Loucy (cell line): ENCODE results near the gene ITGB3.
"Not testable (repeated sequence)": the region's sequence is repeated elsewhere in the genome, so short reads cannot be mapped to it uniquely, and the experiment has no call there.

ENCODE experiments used
- H2AFZ ChIP-seq: fragments of 200-600 bp; sonication (generic); 2 replicates; pipeline ENCODE4 v1.6.0; 2016; ENCODE audit warnings: antibody characterized with exemption, mild to moderate bottlenecking, low read length, moderate library complexity
- H3F3A ChIP-seq: fragments of 200-600 bp; 2 replicates; pipeline ENCODE4 v1.6.0; 2016; ENCODE audit warnings: antibody characterized with exemption, low read depth, mild to moderate bottlenecking
- H3K27me3 ChIP-seq: fragments of 200-600 bp; sonication (generic); 2 replicates; pipeline ENCODE4 v1.6.1; 2014; ENCODE audit warnings: low read length, mild to moderate bottlenecking; ENCODE audit not compliant: insufficient read depth, poor library complexity, severe bottlenecking
- H3K36me3 ChIP-seq: fragments of 200-600 bp; sonication (generic); 2 replicates; pipeline ENCODE4 v1.6.1; 2016; ENCODE audit warnings: low read length; ENCODE audit not compliant: insufficient read depth
- H3K4me1 ChIP-seq: fragments of 200-600 bp; sonication (generic); 2 replicates; pipeline ENCODE4 v1.5.1; 2014; ENCODE audit warnings: low read length, mild to moderate bottlenecking; ENCODE audit not compliant: insufficient read depth, poor library complexity, severe bottlenecking
- H3K4me2 ChIP-seq: fragments of 200-600 bp; sonication (generic); 2 replicates; pipeline ENCODE4 v1.6.0; 2014; ENCODE audit warnings: antibody characterized with exemption, low read length, low read depth, mild to moderate bottlenecking; ENCODE audit not compliant: poor library complexity, severe bottlenecking
- H3K4me3 ChIP-seq: fragments of 200-600 bp; sonication (generic); 2 replicates; pipeline ENCODE4 v1.5.1; 2014; ENCODE audit warnings: low read length, mild to moderate bottlenecking, mixed read lengths; ENCODE audit not compliant: poor library complexity, severe bottlenecking
- H3K79me2 ChIP-seq: fragments of 200-600 bp; sonication (generic); 2 replicates; pipeline ENCODE4 v1.6.1; 2014; ENCODE audit warnings: low read length; ENCODE audit not compliant: insufficient read depth
- H3K9ac ChIP-seq: fragments of 200-600 bp; sonication (generic); 2 replicates; pipeline ENCODE4 v1.6.0; 2014; ENCODE audit warnings: mild to moderate bottlenecking, low read depth, low read length, moderate library complexity; ENCODE audit not compliant: poor library complexity, severe bottlenecking
- H3K9me2 ChIP-seq: fragments of 200-600 bp; sonication (generic); replicated peaks from 2 replicates; pipeline ENCODE4 v1.6.1; 2016; ENCODE audit warnings: low read depth, low read length, mixed read lengths
- H3K9me3 ChIP-seq: fragments of 200-600 bp; sonication (generic); 2 replicates; pipeline ENCODE4 v1.6.1; 2014; ENCODE audit warnings: mild to moderate bottlenecking, antibody characterized with exemption, low read length, low read depth; ENCODE audit not compliant: insufficient read depth
- H4K20me1 ChIP-seq: fragments of 200-600 bp; sonication (generic); 2 replicates; pipeline ENCODE4 v1.6.0; 2014; ENCODE audit warnings: antibody characterized with exemption, low read length, mild to moderate bottlenecking; ENCODE audit not compliant: insufficient read depth, poor library complexity, severe bottlenecking
- CTCF ChIP-seq: fragments of 200-600 bp; sonication (generic); conservative IDR thresholded peaks from 2 replicates; pipeline ENCODE4 v1.5.1; 2014; ENCODE audit warnings: mild to moderate bottlenecking, antibody characterized with exemption, low read length
- EZH2phosphoT487 ChIP-seq: fragments of 200-600 bp; IDR thresholded peaks from 2 replicates; pipeline ENCODE4 v1.6.1; 2018; ENCODE audit warnings: antibody characterized with exemption, mild to moderate bottlenecking, moderate library complexity, borderline replicate concordance

ITGB3 gene

GRCh38 chr17:47212458-47212857 is 41.2 kb upstream of the ITGB3 start:
- peaks cover 10% of the 10 kb centered on the region for H3K4me1 ChIP-seq
- H4K20me1 ChIP-seq, result no peaks in the 10 kb centered on the region
- H2AFZ ChIP-seq, result no peak overlapping the region
- H3K36me3 ChIP-seq, result no peaks in the 10 kb centered on the region
- no peaks in the 10 kb centered on the region for H3K27me3 ChIP-seq
- H3K4me3 ChIP-seq, result no peak overlapping the region
- no peaks in the 10 kb centered on the region for H3F3A ChIP-seq
- H3K9ac ChIP-seq, result no peak overlapping the region
- no peak for TF ChIP-seq EZH2phosphoT487
- no peak for TF ChIP-seq CTCF
- H3K9me3 ChIP-seq, result no peaks in the 10 kb centered on the region
- H3K4me2 ChIP-seq, result no peak overlapping the region
- H3K79me2 ChIP-seq, result no peaks in the 10 kb centered on the region
- no peaks in the 10 kb centered on the region for H3K9me2 ChIP-seq

- no peaks in the 10 kb centered on the region for H3K79me2 ChIP-seq
These were observed 40.1 kb upstream of the ITGB3 start for GRCh38 chr17:47213540-47213939.

GRCh38 chr17:47214931-47215330 is 38.7 kb upstream of the ITGB3 start:
- TF ChIP-seq EZH2phosphoT487 (no peak), CTCF (no peak)
- no peak overlapping the region for H3K4me3 ChIP-seq
- no peaks in the 10 kb centered on the region for H3F3A ChIP-seq
- no peaks in the 10 kb centered on the region for H3K79me2 ChIP-seq
- H3K4me1 ChIP-seq, result peaks cover 27% of the 10 kb centered on the region
- no peak overlapping the region for H3K4me2 ChIP-seq
- H3K9me3 ChIP-seq, result no peaks in the 10 kb centered on the region
- H3K36me3 ChIP-seq, result no peaks in the 10 kb centered on the region
- no peaks in the 10 kb centered on the region for H4K20me1 ChIP-seq
- no peak overlapping the region for H3K9ac ChIP-seq
- H3K9me2 ChIP-seq, result no peaks in the 10 kb centered on the region
- no peak overlapping the region for H2AFZ ChIP-seq
- no peaks in the 10 kb centered on the region for H3K27me3 ChIP-seq

More at GRCh38 chr17:47213540-47213939, 40.1 kb upstream of the ITGB3 start:
- Histone ChIP-seq H3K4me1 (peaks cover 20% of the 10 kb centered on the region), H4K20me1 (no peaks in the 10 kb centered on the region), H3K9me2 (no peaks in the 10 kb centered on the region), H3K4me2 (no peak overlapping the region), H3K36me3 (no peaks in the 10 kb centered on the region), H3K9me3 (no peaks in the 10 kb centered on the region), H3K27me3 (no peaks in the 10 kb centered on the region), H3K4me3 (no peak overlapping the region), H2AFZ (no peak overlapping the region), H3K9ac (no peak overlapping the region), H3F3A (no peaks in the 10 kb centered on the region)
- no peak for TF ChIP-seq CTCF
- no peak for TF ChIP-seq EZH2phosphoT487

GRCh38 chr17:47216821-47217220 is 36.8 kb upstream of the ITGB3 start:
- not testable (repeated sequence) for H4K20me1 ChIP-seq, H3K4me3 ChIP-seq, H3K36me3 ChIP-seq, H3K27me3 ChIP-seq, H3K79me2 ChIP-seq, H3K9ac ChIP-seq, H2AFZ ChIP-seq, H3K9me2 ChIP-seq, H3K9me3 ChIP-seq, H3K4me2 ChIP-seq, H3F3A ChIP-seq
- peaks cover 46% of the 10 kb centered on the region for H3K4me1 ChIP-seq

GRCh38 chr17:47217279-47217678 is 36.3 kb upstream of the ITGB3 start:
- not testable (repeated sequence) for H3K79me2 ChIP-seq, H3K36me3 ChIP-seq, H3K9me2 ChIP-seq, H3F3A ChIP-seq, H3K4me2 ChIP-seq, H3K9me3 ChIP-seq, H2AFZ ChIP-seq, H3K4me3 ChIP-seq, H3K9ac ChIP-seq, H3K27me3 ChIP-seq, H4K20me1 ChIP-seq
- peaks cover 51% of the 10 kb centered on the region for H3K4me1 ChIP-seq
